ENCODE results near the gene MBNL1.

Gene MBNL1

GRCh38 chr3:152271501-152272236, 2.9 kb downstream of the MBNL1 start:
- DNase-seq, result no peak

- DNase-seq, result no peak
Measured at GRCh38 chr3:152272771-152273242, 4.1 kb downstream of the MBNL1 start.

- no peak for DNase-seq
Measured at GRCh38 chr3:152276681-152277080, 8.0 kb downstream of the MBNL1 start.

- no peak for DNase-seq
Measured at GRCh38 chr3:152277198-152277597, 8.5 kb downstream of the MBNL1 start.

- no peak for DNase-seq
Measured at GRCh38 chr3:152278756-152279427, 10.2 kb downstream of the MBNL1 start.

- DNase-seq, result no peak
Measured at GRCh38 chr3:152279479-152279878, 10.8 kb downstream of the MBNL1 start.

GRCh38 chr3:152280539-152280938, 11.8 kb downstream of the MBNL1 start:
- DNase-seq, result no peak

GRCh38 chr3:152281133-152281713, 12.5 kb downstream of the MBNL1 start:
- DNase-seq, result no peak

GRCh38 chr3:152282813-152283212, 14.1 kb downstream of the MBNL1 start:
- DNase-seq, result peak in 1 of 56 donors; percentile 12

GRCh38 chr3:152283492-152284381, 15.0 kb downstream of the MBNL1 start:
- DNase-seq, result no peak

- no peak for DNase-seq
Measured at GRCh38 chr3:152284906-152285305, 16.2 kb downstream of the MBNL1 start.

GRCh38 chr3:152285509-152285908, 16.8 kb downstream of the MBNL1 start:
- DNase-seq, result no peak

- no peak for DNase-seq
Measured at GRCh38 chr3:152287898-152288576, 19.3 kb downstream of the MBNL1 start.

- DNase-seq, result no peak
Measured at GRCh38 chr3:152288681-152289080, 20.0 kb downstream of the MBNL1 start.

GRCh38 chr3:152289708-152290107, 21.0 kb downstream of the MBNL1 start:
- DNase-seq, result no peak

GRCh38 chr3:152290374-152290773, 21.6 kb downstream of the MBNL1 start:
- no peak for DNase-seq

GRCh38 chr3:152291238-152291637, 22.5 kb downstream of the MBNL1 start:
- no peak for DNase-seq

- DNase-seq, result no peak
Measured at GRCh38 chr3:152291649-152292066, 22.9 kb downstream of the MBNL1 start.

- no peak for DNase-seq
Measured at GRCh38 chr3:152292366-152292765, 23.6 kb downstream of the MBNL1 start.

- no peak for DNase-seq
Measured at GRCh38 chr3:152293347-152294006, 24.7 kb downstream of the MBNL1 start.

Data from nucleus accumbens (tissue), 56 donors.